ENCODE measurements around the gene LMAN1L.

Gene LMAN1L

DNA sequence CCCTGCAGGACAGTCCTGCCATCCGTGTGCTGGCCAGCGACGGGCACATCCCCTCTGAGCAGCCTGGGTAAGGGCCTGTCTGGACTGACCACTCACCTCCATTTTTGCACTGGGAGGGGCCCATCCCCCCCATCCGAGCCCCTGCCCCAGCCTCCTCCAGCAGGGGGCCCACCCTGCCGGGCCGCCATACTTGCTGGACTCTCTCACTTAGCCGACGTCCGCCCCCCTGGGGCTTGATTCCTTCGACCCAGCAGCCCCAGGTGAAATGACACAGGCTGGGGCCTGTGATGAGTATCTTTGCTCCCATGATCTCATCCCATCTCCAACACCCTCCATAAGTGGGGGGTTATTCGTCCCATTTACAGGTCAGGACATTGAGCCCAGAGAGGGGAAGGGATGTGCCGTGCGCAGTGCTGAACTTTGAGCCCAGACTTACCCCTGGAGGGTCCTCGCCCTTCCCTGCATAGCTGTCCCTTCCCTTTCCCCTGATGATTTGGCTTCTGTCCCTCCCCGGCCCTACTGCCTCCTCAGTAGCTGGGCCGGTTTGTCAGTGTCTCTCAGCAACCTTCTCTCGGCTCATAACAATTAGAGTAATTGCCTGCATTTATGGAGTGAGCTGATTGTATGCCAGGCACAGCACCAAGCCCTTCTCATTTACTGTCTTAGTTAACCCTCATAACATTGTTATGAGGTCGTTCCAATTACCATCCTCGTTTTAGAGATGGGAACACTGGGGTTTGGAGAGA lies 4.2 kb downstream of the LMAN1L start:
- no peak for DNase-seq (ENCODE audit: low read depth in 2 of 2)

DNA sequence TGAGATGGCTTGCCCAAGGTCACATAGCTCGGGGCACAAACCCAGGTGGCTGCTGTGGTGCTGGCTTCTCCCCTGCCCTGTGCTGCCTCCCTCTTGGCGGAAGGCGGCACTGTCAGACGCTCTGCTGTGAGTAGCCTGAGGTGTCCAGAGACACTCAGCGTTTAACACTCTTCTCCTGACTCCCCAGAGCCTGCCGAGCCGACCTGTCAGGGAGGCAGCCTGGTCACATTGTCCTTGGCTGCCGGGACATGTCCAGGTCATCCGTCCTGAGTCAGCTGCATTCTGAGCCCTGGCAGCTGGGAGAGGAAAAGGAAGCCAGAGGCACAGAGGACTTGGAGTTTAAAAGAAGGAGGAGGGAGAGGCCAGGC lies 4.7 kb downstream of the LMAN1L start:
- DNase-seq (ENCODE audit: low read depth in 2 of 2), result no peak

GRCh38 chr15:74820056-74820455 lies 7.4 kb downstream of the LMAN1L start:
- no peak for DNase-seq (ENCODE audit: low read depth in 2 of 2)

DNA sequence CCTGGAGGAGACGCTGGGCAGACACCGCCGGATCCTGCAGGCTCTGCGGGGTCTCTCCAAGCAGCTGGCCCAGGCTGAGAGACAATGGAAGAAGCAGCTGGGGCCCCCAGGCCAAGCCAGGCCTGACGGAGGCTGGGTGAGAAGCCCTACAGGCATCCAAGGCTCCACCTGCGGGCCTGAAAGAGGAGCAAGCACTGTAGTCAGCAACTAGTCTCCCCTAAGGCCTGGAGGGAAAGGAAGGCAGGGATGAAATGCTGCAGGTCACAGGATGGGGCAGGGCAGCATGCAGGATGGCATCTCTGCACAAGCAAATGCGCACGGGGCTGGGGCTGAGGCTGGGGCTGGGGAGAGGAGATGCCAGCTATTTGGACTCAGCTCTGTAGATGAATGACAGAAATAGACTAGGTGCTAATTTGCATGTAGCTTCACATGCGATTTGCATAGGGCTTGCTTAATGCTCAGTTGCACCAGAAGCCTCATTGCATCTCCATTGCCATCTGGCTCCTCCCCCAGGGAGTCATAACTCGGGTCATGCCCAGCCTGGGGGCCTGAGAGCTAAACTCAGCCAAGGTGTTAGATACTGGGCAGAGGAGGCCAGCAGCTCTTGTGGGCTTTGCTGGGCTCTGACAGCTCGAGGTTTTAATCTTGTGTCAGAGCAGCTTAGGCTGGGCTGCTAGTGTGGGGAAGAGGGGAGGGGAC lies 8.6 kb downstream of the LMAN1L start:
- DNase-seq (ENCODE audit: low read depth in 2 of 2), result no peak

DNA sequence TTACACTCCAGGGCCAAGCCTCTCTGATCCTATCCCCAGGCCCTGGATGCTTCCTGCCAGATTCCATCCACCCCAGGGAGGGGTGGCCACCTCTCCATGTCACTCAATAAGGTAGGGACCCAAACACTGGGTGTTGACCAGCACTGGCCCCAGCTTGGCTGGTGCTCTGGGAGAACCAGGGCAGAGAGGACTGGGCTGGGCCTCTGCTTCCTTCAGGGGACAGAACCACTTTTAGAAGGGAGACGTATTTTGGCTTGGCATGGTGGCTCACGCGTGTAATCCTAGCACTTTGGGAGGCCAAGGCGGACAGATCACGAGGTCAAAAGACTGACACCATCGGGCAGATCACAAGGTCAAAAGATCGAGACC lies 9.1 kb downstream of the LMAN1L start:
- no peak for DNase-seq (ENCODE audit: low read depth in 2 of 2)

- no peak for DNase-seq (ENCODE audit: low read depth in 2 of 2)
Observed at GRCh38 chr15:74822233-74822632, 9.6 kb downstream of the LMAN1L start.

DNA sequence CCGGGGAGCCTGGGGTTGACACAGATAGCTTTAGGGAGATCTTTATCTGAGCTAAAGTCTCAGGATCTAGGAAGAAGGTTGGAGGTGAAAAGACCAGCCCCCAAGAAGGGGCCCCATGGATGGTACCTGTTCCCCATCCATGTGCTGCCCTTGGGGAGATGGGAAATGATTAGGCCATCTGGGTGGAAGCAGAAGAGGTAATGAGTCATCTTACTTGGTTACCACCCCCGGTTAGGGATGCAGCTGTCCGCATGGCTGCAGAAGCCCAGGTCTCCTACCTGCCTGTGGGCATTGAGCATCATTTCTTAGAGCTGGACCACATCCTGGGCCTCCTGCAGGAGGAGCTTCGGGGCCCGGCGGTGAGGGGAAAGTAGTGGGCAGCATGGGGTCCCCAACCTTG lies 10.7 kb downstream of the LMAN1L start:
- DNase-seq (ENCODE audit: low read depth in 2 of 2), result no peak

- DNase-seq (ENCODE audit: low read depth in 2 of 2), result no peak
Observed at GRCh38 chr15:74824976-74825375, 12.3 kb downstream of the LMAN1L start.

DNA sequence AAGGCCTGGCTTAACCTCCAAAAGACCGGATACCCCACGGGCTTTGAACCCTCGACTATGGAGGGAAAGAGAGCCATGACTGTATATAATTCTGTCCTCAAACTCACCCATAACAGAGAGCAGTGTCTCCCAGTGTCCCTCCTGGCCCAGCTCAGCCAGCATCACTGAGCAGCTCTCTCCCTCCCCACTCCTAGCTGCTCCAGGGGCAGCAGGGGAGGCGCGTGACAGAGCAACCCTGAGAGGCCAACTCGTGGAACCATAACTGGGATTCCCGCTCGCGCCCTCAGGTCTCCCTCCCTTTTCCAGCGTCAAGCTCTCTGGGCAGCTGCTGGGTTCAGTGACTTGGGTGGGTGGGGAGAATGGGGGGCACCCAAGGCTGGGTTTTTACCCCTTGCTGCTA lies 13.2 kb downstream of the LMAN1L start:
- no peak for DNase-seq (ENCODE audit: low read depth in 2 of 2)

DNA sequence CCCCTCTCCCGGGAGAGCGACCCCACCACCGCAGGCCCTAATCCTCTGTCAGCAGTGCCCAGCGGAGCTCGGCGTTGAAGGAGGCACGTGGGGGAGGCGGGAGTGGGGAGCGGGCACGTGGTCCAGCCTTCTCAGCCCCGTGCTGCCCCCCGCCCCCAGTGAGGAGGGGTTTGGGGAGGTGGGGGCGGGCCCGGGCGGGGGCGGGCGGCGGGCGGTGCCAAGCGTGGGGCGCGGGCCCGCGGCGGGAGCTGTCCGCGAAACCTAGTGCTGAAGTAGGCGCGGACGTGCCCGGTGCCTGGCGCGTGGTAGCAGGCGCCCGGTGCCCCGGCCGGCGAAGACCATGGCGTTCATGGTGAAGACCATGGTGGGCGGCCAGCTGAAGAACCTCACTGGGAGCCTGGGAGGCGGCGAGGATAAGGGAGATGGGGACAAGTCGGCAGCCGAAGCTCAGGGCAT lies 13.8 kb downstream of the LMAN1L start, which contains the start of gene CPLX3:
Gene CPLX3, plus strand, starts transcription at position 264 of the 456 bp plus-strand sequence. Its CDS starts 77 bp downstream, at position 341.
- no peak for DNase-seq (ENCODE audit: low read depth in 2 of 2)

GRCh38 chr15:74826921-74827320 lies 14.3 kb downstream of the LMAN1L start:
- DNase-seq (ENCODE audit: low read depth in 2 of 2), result no peak

GRCh38 chr15:74827614-74828013 lies 15.0 kb downstream of the LMAN1L start:
- no peak for DNase-seq (ENCODE audit: low read depth in 2 of 2)

- no peak for DNase-seq (ENCODE audit: low read depth in 2 of 2)
Observed at GRCh38 chr15:74828835-74829234, 16.2 kb downstream of the LMAN1L start.

- no peak for DNase-seq (ENCODE audit: low read depth in 2 of 2)
Observed at GRCh38 chr15:74829486-74829885, 16.9 kb downstream of the LMAN1L start.

DNA sequence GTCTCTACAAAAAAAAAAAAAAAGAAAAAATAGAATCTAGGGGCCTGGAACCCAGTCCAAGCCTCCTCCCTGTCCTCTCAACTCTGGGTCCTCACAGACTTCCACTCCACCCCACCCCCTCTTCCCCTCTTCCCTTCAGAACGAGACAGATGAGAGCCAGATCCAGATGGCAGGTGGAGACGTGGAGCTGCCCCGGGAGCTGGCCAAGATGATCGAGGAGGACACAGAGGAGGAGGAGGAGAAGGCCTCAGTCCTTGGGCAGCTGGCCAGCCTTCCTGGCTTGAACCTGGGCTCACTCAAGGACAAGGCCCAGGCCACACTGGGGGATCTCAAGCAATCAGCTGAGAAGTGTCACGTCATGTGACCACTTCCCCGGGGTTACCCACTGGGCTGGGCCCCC lies 17.4 kb downstream of the LMAN1L start:
- no peak for DNase-seq (ENCODE audit: low read depth in 2 of 2)

DNA sequence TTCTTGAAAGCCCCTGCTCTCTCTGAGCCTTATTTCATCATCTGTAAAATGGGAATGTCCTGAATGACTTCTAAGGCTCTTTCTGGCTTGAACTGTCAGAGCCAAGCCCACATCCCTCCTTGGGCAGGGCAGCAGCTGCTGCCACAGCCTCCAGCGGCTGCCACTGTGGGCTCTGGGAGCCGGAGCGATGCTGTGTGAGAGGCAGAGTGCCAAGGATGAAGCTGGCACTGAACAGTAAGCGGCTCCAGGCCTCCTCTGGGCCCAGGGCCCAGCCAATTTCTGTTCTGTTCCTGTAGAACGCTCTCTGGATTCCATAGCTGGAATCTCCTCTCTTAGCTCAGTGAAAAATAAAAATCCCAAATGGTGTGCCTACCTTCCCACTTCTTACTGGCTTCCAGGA lies 18.2 kb downstream of the LMAN1L start:
- no peak for DNase-seq (ENCODE audit: low read depth in 2 of 2)

DNA sequence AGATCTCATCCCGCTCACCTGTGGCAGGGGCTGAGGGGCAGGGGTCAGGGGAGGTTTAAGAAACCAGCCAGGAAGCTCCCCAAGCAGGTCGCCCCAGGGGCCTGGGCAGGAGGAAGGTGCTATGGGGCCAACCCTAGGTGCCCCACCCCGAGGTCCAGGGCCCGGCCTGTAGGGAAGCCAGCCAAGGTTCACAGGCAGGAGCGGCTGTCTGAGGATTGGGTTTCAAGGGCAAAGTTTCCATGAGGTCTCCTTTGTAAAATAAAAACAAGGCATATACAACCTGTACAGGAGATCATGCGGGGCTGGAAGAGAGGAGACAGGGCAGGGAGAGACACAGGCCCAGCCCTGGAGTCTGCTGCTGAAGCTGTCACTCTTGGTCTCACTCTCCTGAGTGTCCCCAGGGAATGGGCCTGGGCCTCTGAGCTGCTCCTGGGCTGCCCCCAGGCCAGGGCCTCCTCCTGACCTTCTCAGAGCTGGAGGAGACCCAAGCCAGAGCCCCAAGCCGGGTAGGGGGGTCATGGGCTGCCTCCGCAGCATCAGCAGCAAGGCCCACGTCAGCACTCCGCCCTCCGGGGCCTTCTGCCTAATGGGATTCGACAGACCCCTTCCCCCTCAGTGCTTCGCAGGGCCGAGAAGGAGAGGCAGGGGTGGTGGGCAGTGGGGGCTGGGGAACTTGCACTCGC lies 19.3 kb downstream of the LMAN1L start:
- DNase-seq (ENCODE audit: low read depth in 2 of 2), result no peak

DNA sequence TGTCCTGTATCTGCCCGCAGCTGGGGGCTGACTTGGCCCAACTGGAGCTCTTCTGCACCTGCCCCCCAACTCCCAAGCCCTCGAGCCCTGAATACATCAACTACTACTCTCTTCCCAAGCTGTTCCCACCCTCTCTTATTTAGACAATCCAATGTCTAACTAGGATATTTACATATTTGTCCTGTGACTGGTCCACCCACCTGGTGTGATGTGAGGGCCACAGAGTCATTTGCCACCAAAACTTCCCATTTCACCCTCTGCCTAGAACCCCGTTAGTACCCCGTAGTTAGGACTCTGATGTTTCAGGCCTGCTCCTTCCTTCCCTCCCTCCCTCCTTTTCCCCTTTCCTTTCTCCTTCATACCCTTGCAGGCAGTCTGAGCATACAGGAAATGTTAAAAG lies 20.2 kb downstream of the LMAN1L start:
- no peak for DNase-seq (ENCODE audit: low read depth in 2 of 2)

GRCh38 chr15:74833376-74834107 lies 20.9 kb downstream of the LMAN1L start:
- DNase-seq (ENCODE audit: low read depth in 2 of 2), result no peak

- no peak for DNase-seq (ENCODE audit: low read depth in 2 of 2)
Observed at GRCh38 chr15:74835312-74835823, 22.7 kb downstream of the LMAN1L start.

GRCh38 chr15:74836846-74837245 lies 24.2 kb downstream of the LMAN1L start:
- no peak for DNase-seq (ENCODE audit: low read depth in 2 of 2)

Measured in activated CD8-positive, alpha-beta memory T cell treated with anti-CD3 and anti-CD28 coated beads for 4 hours (primary cell).